Right lobe of liver (tissue), 4 donors: Measurements from ENCODE around the gene ARL8B.

Source experiments
- POLR2A ChIP-seq: fragments of 450-650 bp; IDR thresholded peaks from one replicate; pipeline ENCODE4 v1.6.1; 2017; ENCODE audit warnings: antibody characterized with exemption, mild to moderate bottlenecking
- TF ChIP-seq, protein P1 (sequence below), 4 donors: fragments of 200-600 bp in 3 of 4; fragments of 450-650 bp in 1 of 4; IDR thresholded peaks; one replicate each; pipeline versions ENCODE4 v1.5.1 to v1.8.0; 2016 to 2022; ENCODE audit warnings: antibody characterized with exemption in 4 of 4, mild to moderate bottlenecking in 2 of 4
- donor health status: DM: no; HTN: no; CAD: no.
- donor health status: DM: no; HTN: no; CAD: no.
- donor health status: DM: no; HTN: yes; CAD: no.

DNA sequence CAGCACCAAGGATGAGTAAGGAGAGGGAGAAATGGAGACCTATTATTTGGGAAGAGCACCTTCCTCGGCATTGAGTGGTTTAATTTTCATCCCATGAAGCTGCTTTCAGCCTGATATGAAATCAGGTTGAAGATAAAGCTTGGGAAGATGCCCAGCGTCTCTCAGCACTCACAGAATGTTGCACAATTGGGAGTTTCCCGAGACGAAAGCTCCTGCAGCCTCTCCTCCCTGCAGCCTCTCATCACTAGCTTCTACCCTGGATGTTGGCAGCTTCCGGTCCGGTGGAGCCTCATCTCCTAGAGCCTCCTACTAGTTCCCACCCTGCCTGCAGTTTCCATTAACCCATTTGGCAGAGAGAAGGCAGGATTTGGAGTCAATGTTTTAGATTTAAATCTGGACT lies 105.7 kb downstream of the ARL8B start:
- TF ChIP-seq POLR2A, result no peak
- TF ChIP-seq, protein P1, sequence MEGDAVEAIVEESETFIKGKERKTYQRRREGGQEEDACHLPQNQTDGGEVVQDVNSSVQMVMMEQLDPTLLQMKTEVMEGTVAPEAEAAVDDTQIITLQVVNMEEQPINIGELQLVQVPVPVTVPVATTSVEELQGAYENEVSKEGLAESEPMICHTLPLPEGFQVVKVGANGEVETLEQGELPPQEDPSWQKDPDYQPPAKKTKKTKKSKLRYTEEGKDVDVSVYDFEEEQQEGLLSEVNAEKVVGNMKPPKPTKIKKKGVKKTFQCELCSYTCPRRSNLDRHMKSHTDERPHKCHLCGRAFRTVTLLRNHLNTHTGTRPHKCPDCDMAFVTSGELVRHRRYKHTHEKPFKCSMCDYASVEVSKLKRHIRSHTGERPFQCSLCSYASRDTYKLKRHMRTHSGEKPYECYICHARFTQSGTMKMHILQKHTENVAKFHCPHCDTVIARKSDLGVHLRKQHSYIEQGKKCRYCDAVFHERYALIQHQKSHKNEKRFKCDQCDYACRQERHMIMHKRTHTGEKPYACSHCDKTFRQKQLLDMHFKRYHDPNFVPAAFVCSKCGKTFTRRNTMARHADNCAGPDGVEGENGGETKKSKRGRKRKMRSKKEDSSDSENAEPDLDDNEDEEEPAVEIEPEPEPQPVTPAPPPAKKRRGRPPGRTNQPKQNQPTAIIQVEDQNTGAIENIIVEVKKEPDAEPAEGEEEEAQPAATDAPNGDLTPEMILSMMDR (IDR thresholded peaks at IDR 0.05), result no peak
